Measurements from ENCODE around the gene CHST5.

DNA sequence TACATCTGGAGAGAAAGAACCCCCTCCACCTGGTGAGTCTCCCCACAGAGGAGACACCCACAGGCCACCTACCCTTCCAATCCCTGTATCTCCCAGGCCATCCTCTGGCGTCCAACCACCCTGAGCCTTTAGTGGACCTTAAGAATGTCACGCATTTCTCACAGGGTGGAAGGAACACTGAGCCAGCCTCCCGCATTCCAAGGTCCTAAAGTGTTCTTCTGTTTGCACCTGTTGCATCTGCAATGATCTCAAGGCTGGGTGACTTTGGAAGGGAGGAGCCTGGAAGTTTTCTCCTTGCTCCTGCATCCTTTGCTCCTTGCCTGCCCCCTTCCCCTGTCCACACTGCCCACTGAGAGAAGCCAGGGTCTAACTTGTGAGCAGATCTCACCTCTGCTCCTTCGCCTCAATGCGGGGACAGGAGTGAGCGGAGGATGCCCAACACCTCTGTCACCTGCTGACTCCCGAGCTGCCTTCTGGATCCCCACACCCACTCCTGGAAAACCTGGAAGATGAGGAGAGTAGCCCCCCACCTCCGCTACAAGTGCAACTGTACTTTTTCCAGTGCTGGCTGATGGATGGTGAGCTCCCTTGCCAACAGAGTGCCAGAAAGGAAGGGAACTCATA lies 3.7 kb downstream of the CHST5 start:
- TF ChIP-seq, protein P1, sequence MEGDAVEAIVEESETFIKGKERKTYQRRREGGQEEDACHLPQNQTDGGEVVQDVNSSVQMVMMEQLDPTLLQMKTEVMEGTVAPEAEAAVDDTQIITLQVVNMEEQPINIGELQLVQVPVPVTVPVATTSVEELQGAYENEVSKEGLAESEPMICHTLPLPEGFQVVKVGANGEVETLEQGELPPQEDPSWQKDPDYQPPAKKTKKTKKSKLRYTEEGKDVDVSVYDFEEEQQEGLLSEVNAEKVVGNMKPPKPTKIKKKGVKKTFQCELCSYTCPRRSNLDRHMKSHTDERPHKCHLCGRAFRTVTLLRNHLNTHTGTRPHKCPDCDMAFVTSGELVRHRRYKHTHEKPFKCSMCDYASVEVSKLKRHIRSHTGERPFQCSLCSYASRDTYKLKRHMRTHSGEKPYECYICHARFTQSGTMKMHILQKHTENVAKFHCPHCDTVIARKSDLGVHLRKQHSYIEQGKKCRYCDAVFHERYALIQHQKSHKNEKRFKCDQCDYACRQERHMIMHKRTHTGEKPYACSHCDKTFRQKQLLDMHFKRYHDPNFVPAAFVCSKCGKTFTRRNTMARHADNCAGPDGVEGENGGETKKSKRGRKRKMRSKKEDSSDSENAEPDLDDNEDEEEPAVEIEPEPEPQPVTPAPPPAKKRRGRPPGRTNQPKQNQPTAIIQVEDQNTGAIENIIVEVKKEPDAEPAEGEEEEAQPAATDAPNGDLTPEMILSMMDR (IDR thresholded peaks at IDR 0.05; ENCODE audit: low read depth, low read length), result no peak
- no peak for TF ChIP-seq EZH2phosphoT487 (IDR thresholded peaks at IDR 0.05; ENCODE audit: low read depth)
